ENCODE results near the gene E2F4.

DNA sequence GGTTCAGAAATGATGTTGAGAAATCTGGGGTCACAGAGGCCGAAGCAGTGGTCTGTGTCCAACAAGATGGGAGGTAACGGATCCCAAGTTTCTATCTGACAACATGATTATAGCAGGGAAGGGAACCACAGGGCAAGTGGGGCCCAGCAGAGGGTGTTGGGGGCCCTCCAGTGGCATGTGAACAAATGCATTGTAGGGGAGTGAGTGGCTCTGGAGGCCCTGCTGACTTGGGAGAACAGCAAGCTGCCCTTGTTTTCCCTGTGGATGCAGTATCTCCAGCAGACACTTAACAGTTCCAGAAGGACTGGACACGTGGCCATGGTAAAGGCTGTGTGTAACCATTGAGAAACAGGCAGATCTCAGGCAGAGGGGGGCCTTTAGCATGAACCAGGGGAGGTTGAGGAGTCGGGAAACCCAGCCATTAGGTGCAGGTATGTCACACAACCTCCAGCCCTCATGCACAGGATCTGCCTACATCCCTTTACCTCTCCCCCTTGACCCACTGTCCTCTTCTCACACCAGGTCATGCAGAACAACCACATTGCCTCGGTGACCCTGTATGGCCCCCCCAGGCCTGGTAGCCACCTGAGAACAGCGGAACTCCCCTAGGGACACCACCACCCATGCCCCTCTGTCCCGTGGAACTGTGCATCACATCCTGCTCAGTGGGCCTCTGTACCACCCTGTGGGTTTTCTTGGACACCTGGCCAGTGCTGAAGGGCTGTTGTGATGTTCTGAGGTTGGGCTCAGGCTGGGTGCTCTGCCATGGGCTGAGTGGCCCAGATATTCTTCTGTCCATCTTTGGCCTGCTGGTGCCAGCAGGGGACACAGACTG is 45.2 kb upstream of the E2F4 start:
- TF ChIP-seq, protein P1, sequence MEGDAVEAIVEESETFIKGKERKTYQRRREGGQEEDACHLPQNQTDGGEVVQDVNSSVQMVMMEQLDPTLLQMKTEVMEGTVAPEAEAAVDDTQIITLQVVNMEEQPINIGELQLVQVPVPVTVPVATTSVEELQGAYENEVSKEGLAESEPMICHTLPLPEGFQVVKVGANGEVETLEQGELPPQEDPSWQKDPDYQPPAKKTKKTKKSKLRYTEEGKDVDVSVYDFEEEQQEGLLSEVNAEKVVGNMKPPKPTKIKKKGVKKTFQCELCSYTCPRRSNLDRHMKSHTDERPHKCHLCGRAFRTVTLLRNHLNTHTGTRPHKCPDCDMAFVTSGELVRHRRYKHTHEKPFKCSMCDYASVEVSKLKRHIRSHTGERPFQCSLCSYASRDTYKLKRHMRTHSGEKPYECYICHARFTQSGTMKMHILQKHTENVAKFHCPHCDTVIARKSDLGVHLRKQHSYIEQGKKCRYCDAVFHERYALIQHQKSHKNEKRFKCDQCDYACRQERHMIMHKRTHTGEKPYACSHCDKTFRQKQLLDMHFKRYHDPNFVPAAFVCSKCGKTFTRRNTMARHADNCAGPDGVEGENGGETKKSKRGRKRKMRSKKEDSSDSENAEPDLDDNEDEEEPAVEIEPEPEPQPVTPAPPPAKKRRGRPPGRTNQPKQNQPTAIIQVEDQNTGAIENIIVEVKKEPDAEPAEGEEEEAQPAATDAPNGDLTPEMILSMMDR (IDR thresholded peaks at IDR 0.05) = no peak
- no peak for TF ChIP-seq POLR2AphosphoS5 (IDR thresholded peaks at IDR 0.05)

Data from stomach (tissue), 4 donors.